Right ventricle myocardium superior (tissue), 1 donor: ENCODE results near the gene PCBD2. TPM values are rescaled to one million over a fixed set of nuclear protein-coding genes. Genes with fewer than 3 reads are reported as not detected.
"Not testable (repeated sequence)": the region's sequence is repeated elsewhere in the genome, so short reads cannot be mapped to it uniquely, and the experiment has no call there.

ENCODE experiments used
- ATAC-seq: fragments of 200-7000 bp; cut with Tn5 transposase; one replicate; pipeline ENCODE4 v1.9.1; 2020; ENCODE audit warnings: mild to moderate bottlenecking; ENCODE audit not compliant: poor library complexity
- DNase-seq: peaks from one replicate; pipeline ENCODE4 v3.0.0-alpha.2; 2020
- intact Hi-C: fragments of 100-400 bp; cut with DNase I; formaldehyde crosslinking; loops from one replicate; pipeline ENCODE4 v1.11.2; 2022
- total RNA-seq: library from RNA; stranded (reverse); fragmentation: NEBNext Ultra II Directional; extraction: Animal tissue kit (Norgen Biotek cat#: 25700); gene quantifications from one replicate; pipeline ENCODE4 v1.2.1, GENCODE V29; 2021
- donor health status: DM: no; HTN: yes; CAD: no; lungs with severe emphysema.

The PCBD2 gene
- total RNA-seq, 1 donor from 2014 or later, result 28.9 TPM

GRCh38 chr5:134944630-134945029 is 39.7 kb downstream of the PCBD2 start:
- DNase-seq (no peak), ATAC-seq (no peak)
- intact Hi-C loops, result no loop called here

- intact Hi-C loops, result no loop called here
- DNase-seq, result no peak
- ATAC-seq, result no peak
These were observed 40.1 kb downstream of the PCBD2 start for GRCh38 chr5:134945041-134945440.

- ATAC-seq (peak; percentile 34), DNase-seq (no peak)
- intact Hi-C loops, result no loop called here
These were observed 44.0 kb downstream of the PCBD2 start for GRCh38 chr5:134948911-134949310.

- intact Hi-C loops, result no loop called here
- DNase-seq (no peak), ATAC-seq (no peak)
These were observed 44.4 kb downstream of the PCBD2 start for GRCh38 chr5:134949316-134949715.

- no peak for ATAC-seq
- intact Hi-C loops, result no loop called here
- DNase-seq, result no peak
These were observed 53.1 kb downstream of the PCBD2 start for GRCh38 chr5:134957920-134958608.

GRCh38 chr5:134958755-134959154 is 53.8 kb downstream of the PCBD2 start:
- ATAC-seq (no peak), DNase-seq (no peak)
- intact Hi-C loops, result no loop called here

GRCh38 chr5:134963098-134963497 is 58.2 kb downstream of the PCBD2 start:
- intact Hi-C loops, result no loop called here

GRCh38 chr5:134964359-134965270 is 59.7 kb downstream of the PCBD2 start:
- ATAC-seq (no peak), DNase-seq (no peak)
- intact Hi-C loops, result no loop called here

More at GRCh38 chr5:134963098-134963497, 58.2 kb downstream of the PCBD2 start:
- DNase-seq (no peak), ATAC-seq (no peak)

- DNase-seq (no peak), ATAC-seq (no peak)
- intact Hi-C loops, result no loop called here
These were observed 60.4 kb downstream of the PCBD2 start for GRCh38 chr5:134965271-134965825.

GRCh38 chr5:134967607-134968006 is 62.7 kb downstream of the PCBD2 start, which contains the start of gene CATSPER3:
CATSPER3 (plus strand) TSS chr5:134967907; CDS start chr5:134967992, 85 bp downstream.
- DNase-seq (no peak), ATAC-seq (no peak)
- intact Hi-C loops, result no loop called here

GRCh38 chr5:134968055-134968454 is 63.1 kb downstream of the PCBD2 start:
- DNase-seq, result no peak
- no peak for ATAC-seq
- intact Hi-C loops, result no loop called here

- no peak for DNase-seq
- no peak for ATAC-seq
- intact Hi-C loops, result no loop called here
These were observed 64.2 kb downstream of the PCBD2 start for GRCh38 chr5:134969166-134969565.

GRCh38 chr5:134975078-134975715 is 70.3 kb downstream of the PCBD2 start:
- ATAC-seq, result no peak
- DNase-seq, result no peak
- intact Hi-C loops, result no loop called here

- intact Hi-C loops, result no loop called here
- DNase-seq (no peak), ATAC-seq (no peak)
These were observed 70.9 kb downstream of the PCBD2 start for GRCh38 chr5:134975843-134976242.

- DNase-seq (no peak), ATAC-seq (no peak)
- intact Hi-C loops, result no loop called here
These were observed 71.9 kb downstream of the PCBD2 start for GRCh38 chr5:134976841-134977240.

GRCh38 chr5:134979416-134979815 is 74.5 kb downstream of the PCBD2 start:
- no peak for ATAC-seq
- intact Hi-C loops, result no loop called here
- DNase-seq, result no peak

GRCh38 chr5:134982230-134982629 is 77.3 kb downstream of the PCBD2 start:
- intact Hi-C loops, result no loop called here
- DNase-seq (no peak), ATAC-seq (no peak)

GRCh38 chr5:134989266-134989830 is 84.4 kb downstream of the PCBD2 start:
- ATAC-seq (no peak), DNase-seq (no peak)
- intact Hi-C loops, result no loop called here

GRCh38 chr5:134990183-134990582 is 85.3 kb downstream of the PCBD2 start:
- ATAC-seq, DNase-seq, intact Hi-C loops: not testable (repeated sequence)
